ENCODE measurements around the gene ATG4B.
"Not testable (repeated sequence)": the region's sequence is repeated elsewhere in the genome, so short reads cannot be mapped to it uniquely, and the experiment has no call there.

The ATG4B gene

DNA sequence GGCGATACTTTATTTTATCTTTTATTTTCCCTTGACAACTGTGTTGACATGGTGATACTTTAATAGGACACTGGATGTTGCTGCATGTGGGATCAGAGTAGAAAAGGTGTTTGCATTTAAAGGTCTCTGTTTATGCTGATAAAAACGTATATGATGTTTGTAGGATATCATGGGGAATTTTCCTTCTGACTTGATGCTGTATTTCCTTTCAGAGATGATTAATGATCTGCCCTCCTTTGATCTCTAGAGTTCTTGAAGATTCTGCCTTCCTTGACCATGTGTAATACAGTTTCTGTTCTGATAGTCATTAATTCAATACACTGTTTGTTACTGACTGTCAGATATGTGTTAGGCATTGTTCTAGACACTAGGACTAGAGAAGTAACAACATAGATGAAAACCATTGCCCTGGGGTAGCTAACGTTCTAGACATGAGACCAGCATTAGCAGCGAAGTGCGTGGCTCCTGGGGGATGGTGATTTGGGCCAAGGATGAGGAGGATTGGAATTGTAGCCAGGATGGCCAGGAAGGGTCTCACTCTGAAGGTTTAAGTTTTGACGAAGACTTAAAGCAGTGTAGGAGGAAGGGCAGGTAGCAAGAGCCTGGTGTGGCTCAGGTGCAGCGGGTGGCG lies 2.8 kb downstream of the ATG4B start:
- no peak for DNase-seq (ENCODE audit: low read depth)

DNA sequence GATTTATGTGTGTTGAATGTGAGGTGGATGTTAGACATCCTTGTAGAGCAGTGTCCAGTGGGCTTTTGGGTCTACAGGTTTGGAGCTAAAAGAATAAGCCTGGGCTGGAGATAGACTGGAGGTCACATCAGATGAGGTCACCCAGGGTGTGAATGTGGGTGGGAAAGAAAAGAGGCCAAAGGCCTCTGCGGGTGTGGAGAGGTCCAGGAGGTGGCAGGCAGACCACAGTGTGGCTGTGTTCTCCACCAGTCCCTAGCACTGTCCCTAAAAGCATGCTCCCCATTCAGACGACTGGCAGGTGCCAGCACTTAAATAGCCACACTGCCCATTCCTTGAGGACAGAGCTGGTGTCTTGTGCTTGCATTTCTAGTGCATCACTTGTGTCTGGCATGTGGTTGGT lies 4.1 kb downstream of the ATG4B start:
- DNase-seq (ENCODE audit: low read depth), result no peak

DNA sequence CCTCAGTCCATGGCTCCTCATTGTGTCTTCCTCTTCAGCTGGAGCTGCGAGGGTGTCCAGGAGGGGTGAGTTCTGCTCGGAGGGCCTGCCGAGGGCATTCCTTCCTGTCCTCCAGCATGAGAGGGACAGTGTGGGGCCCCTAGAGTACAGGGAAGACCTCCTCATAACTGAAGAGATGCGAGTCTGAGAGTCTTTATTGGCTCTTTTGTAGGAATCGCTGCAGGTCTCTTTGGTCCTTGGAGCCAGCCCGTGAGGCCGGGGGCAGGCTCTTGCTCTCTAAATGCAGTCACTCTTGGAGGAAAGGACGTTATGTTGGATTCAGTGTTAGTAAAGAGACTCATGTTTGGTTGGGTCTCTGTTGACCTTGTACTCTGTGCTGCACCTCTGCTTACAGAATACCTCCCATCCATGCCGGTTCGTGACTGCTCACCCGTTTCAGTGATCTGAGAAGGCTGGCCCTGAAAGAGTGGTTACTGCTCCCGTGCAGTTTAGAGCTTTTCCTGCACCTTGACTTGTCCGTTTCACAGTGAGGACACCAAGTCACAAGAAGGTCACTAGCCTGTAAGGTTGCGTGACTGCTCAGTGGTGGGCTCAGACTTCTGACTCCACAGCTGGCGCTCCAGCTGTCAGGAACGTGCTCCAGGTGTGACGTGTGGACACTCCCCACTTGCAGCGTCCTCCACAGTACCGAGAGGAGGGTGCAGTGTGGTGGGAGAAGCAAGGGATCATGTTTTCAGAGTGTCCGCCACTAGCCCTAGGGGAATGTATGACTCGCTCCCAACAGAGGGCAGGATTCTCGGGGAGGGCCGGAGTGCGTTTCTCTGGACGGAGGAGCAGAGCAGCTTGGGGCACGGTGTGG lies 7.8 kb downstream of the ATG4B start:
- no peak for DNase-seq (ENCODE audit: low read depth)

DNA sequence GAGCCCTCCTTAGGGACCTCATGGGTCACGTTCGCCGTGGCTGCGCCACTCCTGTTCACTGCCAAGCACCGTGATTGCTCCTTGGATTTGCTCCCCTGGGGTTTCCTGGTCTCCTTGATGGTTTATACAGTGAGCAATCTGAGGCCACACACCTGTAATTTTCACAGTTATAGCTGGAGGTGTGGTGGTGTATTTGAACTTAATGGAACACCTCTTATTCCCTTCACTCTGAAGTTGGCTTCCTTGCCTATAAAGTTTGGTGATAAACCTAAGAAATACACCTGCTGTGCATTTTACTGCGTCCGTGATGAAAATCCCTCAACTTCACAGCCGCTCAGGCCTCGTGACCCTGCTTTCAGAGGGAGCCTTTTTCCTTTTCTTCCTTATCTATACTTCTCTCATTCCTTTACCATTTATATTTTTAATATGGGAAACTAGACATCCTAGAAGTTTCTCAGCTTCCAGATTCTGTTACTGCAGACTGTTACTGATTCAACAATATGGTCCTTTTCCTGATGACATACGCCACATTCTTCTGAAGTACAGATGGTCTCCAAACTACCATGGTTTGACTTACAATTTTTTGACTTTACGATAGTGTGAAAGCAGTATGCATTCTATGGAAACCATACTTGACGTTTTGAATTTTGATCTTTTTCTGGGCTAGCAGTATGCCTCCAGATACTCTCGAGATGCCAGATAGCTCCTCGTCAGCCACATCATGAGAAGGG lies 8.6 kb downstream of the ATG4B start:
- no peak for DNase-seq (ENCODE audit: low read depth)

DNA sequence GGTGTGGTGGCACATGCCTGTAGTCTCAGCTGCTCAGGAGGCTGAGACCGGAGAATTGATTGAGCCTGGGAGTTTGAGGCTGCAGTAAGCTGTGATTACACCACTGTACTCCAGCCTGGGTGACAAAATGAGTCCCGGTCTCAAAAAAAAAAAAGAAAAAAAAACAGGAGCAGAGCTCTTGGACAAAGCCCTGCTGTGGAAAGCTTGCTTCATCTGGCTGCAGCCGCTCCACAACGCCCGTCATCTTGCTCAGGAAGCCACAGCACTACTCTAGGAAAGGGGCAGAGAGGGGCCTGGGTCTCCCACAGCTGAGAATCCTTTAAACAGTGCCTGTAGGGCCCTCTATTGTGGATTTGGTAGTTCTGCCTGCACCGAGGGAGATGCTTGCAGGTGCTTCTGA lies 11.0 kb downstream of the ATG4B start:
- DNase-seq (ENCODE audit: low read depth), result no peak

DNA sequence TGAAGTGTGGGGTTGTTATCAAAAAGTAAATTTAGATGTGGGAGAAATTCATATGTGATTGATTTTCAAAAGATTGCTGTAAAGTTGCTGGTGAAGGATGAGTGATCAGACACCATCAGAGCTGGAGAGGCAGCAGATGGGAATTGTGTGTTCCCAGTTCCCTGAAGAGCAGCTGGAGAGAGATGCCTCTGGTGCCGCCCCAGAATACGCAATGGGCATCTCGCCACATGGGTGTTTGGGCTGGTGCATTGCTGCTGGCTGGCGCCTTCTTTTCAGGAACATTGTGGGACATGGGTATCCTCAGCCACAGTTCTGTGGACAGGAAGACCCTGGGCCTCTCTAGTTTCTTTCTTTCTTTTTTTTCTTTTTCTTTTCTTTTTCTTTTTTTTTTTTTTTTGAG lies 11.9 kb downstream of the ATG4B start:
- no peak for DNase-seq (ENCODE audit: low read depth)

DNA sequence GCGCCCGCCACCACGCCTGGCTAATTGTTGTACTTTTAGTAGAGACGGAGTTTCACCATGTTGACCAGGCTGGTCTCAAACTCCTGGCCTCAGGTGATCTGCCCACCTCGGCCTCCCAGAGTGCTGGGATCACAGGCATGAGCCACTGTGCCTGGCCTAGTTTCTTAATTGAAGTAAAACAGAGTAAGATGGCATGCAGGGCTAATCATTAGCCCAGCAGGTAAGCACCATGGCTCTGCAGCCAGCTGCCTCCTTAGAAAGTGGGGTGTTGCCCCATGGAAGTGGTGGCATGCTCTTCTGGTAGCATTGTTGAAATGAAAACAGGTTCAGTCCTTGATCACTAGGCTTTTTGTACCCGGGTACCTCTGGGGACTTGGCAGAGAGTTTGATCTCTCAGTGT lies 12.4 kb downstream of the ATG4B start:
- no peak for DNase-seq (ENCODE audit: low read depth)

DNA sequence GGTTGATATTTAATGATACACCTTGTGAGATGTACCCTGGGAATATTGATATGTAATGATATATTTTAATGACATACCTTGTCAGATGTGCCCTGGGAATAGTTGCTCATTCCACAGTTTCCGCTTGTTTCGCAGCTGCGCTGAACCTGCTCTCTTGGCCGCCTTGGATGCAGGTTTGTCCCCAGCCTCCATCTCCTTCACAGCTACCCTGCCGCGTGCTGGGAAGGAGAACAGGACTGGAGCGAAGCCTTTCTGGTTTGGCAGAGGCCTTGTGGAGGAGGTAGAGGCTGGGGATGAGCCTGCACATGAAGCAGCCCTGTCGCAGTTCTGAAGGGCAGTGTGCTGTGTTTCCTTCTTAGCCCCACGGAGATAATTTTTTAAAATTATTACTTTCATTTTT lies 14.6 kb downstream of the ATG4B start:
- no peak for DNase-seq (ENCODE audit: low read depth)

DNA sequence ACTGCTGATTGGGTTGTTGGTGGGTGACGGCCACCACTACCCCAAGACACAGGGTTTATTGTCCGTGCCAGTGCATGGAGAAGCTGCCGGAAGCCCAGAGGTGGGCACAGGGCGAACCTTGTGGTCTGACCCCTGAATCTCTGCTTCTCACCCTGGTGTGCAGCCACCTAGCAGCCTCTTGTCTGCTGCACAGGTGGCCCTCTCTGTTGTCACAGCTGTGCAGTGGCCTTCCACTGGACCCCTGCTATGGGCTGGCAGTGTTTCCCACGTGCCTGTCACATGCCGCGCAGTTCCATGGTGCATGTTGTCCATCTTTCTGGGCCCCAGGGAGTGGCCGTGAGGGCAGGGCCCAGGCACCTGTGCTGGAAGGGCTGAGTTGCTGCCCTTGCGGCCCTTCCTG lies 15.2 kb downstream of the ATG4B start:
- no peak for DNase-seq (ENCODE audit: low read depth)

DNA sequence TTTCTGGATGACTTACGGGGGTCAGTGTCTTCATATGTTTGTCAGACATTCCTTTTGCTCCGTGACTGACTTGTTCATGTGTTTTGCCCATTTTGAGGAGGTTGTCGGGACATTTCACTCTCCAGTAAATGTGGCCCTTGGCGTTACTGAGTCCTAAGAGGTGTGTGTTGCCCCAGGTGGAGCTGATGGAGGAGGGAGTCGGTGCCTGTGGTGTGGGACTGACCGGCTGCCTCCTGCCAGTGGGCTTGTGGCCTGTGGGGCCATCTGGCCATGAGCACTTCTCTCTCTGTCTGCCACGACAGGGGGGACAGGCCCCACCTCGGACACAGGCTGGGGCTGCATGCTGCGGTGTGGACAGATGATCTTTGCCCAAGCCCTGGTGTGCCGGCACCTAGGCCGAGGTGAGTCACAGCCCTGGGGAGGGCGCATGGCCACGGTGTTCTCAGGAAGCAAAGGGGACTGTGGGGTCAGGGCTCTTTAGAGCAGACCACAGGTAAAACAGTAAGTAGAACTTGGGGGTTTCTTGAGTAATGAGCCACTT lies 15.8 kb downstream of the ATG4B start:
- DNase-seq (ENCODE audit: low read depth), result no peak

DNA sequence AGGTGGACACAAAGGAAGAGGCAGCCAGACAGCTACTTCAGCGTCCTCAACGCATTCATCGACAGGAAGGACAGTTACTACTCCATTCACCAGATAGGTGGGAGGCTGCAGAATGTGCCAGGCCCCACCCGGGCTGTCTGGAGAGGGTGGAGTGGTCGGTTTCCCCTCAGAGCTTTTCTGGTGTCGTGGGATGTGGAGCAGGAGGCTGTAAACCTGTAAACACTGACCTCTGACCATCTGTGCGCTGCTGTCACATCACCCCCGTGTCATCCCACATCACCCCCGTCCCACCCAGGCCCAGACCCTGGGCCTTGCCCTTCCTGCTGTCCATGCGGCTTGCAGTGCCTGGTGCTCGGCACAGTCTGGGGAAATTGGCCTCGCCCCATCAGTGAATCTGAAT lies 17.1 kb downstream of the ATG4B start:
- no peak for DNase-seq (ENCODE audit: low read depth)

DNA sequence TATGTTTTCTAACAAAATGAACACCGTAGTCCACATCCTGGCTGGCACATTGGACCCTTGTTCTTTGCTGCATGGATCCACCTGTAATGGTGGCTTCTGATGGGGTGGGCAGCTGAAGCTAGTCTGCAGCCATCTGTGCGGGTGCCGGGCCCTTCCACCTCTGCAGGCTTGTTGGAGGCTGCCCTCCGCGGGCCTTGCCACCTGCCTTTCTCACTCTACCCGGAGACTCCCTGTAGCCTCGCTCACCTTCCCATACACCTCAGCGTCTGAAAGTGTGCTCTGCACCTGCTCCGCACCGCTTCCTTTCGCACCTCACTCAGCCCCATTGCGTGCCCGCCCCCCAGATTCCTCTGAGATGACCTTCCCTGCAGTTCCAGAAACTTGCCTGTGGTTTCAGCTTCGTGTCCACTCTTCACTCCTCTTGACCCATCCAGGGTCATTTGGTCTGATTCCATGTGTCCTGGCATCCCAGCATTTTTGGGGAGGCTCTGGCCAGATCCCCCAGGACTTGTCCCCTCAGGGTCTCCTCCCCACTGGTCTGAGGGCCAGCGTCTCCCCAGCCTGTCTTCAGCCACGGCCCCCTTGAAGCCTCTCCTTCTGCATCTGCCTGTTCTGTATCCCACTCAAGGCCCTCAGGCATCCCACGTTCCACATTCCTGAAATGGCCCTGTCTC lies 18.2 kb downstream of the ATG4B start:
- no peak for DNase-seq (ENCODE audit: low read depth)

DNA sequence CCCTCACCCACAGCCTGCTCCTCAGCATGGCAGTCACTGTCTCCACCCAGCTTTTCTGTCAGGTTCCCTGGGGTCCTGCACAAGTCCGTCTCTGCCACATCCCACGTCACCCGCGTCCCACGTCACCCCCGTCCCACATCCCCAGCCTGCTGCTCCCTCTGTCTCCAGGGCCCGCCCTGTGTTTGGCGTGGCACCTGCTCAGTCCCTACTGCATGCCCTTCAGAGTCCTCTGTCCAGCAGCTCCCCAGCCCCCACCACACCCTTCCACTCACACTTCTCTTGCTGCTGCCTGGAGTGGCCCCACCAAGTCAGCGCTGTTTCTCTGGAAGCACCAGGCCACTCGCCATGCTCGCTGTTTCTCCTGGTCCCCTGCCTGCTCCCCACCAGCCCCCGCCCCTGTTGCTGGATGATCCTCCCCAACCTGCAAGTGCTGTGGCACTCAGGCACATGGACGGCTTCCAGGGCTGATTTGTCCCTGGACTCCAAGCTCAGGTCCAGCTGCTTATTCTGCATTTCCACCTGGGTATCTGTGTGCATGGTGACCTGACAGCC lies 18.8 kb downstream of the ATG4B start:
- no peak for DNase-seq (ENCODE audit: low read depth)

DNA sequence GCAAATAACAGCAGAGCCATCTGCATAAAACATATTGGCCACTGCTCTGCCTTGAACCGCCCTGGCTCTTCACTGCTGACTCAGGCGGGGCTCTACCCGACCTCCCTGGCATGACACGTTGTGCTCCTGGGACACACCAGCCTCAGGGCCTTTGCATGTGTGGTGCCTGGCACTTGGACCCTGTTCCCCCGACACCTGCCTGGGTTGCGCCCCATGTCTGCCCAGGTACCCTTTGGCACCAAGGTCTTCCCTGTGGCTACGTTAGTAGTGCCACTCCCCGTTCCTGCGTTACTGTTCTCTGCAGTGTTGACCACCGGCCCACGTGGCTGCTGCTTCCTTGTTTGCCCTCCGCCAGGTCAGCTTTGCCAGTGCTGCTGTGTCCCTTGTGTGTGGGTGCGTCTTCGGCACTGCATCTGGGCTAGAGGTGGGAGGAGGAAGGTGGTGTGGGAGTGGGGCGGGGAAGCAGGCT lies 20.3 kb downstream of the ATG4B start:
- DNase-seq (ENCODE audit: low read depth), result no peak

DNA sequence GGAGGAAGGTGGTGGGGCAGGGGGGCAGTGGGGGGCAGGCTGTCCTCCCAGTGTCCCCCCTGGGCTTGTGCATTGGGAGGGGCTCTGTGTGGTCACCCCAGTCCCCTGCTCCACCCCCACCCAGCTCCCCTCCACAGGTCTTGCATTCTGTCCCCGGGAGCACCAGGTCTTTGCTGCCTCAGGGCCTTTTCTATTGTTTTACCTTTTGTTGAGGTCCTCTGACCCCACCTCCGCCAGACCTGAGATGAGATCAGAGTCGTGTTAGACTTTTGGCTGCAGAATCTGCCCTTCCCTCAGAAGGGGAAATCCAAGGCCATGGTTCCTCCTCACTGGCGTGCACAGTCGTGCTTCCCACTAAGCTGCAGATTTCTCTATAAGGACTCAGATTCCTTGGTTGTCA lies 20.8 kb downstream of the ATG4B start:
- DNase-seq (ENCODE audit: low read depth), result no peak

DNA sequence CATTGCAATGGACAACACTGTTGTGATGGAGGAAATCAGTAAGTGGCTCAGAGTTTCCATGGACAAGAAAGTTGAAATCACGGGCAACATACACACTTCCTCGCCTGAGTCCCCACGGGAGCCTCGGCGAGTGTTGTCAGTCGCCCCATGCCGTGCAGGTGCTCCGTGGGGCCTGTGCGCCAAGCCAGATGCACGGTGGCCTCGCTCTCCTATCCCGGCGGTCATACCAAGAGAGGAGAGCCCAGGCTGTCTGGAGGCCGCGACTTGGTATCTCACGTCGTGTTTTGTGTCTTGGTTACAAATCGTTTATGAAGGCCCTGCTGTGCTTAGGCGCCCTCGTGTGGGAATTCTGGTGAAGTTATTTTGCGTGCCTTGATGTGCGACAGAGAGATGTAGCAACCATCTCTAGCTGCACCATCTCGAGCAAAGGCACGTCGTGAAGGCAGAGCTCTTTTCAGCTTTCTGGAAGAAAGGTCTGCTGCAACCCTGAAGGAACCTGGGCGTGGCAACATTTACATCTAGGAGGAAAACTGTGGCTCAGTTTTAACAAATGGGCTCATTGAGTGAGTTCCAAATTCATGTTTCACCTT lies 21.8 kb downstream of the ATG4B start:
- no peak for DNase-seq (ENCODE audit: low read depth)

DNA sequence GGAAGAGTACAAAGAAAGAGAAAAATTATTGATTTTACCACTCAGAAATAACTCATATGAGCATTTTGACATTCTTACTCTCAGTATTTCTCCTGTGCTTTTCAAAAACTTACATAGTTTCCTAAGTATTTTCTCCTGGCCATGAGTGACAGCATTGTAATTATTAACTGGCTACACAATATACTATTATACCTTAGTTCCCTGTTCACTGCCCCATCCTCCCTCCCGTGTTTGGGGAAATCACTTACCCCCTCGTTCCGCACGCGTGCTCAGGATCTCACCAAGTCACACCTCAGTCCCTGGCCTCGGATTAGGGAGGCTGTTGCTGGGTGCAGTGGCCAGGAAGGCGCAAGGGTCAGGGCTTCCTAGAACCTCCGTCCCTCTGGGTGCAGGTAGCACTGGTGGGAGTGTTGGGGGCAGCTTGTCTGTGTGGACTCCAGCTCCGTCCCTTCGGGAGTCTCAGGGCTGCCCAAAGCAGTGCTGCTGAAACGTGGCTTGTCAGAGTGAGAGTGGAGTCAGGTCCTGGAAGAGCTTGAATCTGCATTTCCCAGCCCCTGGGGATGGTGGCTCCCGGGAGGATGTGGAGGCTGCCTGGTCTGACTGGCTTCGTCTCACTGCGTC lies 23.2 kb downstream of the ATG4B start:
- DNase-seq (ENCODE audit: low read depth), result no peak

DNA sequence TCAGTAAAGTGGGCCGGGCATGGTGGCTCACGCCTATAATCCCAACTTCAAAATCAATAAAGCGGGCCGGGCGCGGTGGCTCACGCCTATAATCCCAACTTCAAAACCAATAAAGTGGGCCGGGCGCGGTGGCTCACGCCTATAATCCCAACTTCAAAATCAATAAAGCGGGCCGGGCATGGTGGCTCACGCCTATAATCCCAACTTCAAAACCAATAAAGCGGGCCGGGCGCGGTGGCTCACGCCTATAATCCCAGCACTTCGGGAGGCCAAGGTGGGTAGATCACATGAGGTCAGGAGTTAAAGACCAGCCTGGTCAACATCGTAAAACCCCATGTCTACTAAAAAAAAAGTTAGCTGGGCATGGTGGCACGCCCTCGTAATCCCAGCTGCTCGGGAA lies 25.2 kb downstream of the ATG4B start:
- not testable (repeated sequence) for DNase-seq (ENCODE audit: low read depth)

DNA sequence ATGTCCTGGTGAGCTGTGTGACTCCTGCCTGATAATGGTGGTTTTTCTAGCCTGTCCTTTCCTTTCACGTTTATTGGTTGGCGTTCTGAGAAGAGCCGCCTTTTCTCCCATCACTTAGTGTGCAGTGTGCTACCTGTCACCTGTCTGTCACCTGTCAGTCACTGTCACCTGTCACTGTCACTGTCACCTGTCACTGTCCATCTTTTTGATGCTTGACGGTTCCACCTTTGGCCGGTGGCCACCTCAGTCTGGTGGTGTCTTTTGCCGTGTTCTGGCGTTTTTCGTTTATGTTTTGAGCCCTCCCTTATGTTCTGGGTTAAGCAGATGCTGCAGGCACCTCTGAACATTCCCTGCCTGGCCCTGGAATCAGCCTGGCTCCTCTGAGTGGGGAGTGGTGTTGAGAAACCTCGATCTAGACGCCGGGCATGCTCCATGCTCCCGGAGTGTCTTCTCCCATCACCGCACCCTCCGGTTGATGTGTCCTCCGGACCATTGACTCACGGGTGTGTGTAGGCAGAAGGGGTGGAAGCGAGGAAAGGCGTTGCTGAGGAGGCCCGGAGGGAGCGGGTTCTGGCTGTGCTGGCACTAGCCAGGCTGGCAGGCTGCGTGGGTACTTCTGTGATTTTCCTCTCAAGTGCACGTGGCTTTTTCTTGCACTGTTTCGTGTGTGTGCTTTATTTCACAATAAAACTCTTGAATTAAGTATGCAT lies 28.4 kb downstream of the ATG4B start:
- no peak for DNase-seq (ENCODE audit: low read depth)

DNA sequence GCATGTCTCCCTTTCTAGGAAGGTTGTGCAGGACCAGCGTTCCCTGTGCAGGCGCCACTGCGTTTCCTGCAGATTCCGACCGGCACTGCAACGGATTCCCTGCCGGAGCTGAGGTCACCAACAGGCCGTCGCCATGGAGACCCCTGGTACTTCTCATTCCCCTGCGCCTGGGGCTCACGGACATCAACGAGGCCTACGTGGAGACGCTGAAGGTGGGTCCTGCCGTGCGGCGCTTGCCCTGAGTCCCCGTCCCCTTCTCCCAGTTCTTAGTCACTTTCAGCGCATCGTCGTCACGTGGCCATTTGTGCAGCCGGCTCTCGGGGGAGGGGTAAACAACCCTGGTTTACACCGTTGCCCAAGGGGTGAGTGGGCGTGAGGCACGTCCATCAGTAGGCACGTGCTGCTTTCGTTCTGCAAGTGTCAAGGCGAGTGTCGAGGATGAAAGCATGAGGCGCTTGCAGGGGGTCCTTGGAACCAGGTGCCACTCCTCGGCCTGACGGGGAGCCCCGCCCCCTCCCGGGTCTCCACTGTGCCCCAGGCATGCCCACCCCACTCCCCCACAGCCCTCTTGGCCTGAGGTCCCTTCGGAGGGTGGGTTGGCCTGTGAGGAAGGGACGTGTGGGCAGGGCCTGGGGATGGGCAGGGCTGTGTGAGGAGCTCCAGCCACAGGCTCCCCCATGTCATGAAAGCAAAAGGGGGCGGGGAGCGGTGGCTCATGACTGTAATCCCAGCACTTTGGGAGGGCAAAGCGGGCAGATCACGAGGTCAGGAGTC lies 29.3 kb downstream of the ATG4B start:
- DNase-seq (ENCODE audit: low read depth), result no peak
